Tibial nerve (tissue), 4 donors: ENCODE data around the gene CADPS.

Experiments used
- CTCF ChIP-seq, 5 experiments: fragments of 200-600 bp in 3 of 5; fragments of 450-650 bp in 2 of 5; sonication (generic) in 3 of 5; IDR thresholded peaks; one replicate each; pipeline ENCODE4 v1.5.1; 2016 to 2019; ENCODE audit warnings: antibody characterized with exemption in 5 of 5, mild to moderate bottlenecking in 3 of 5, moderate library complexity in 2 of 5
- EP300 ChIP-seq, 2 donors: sonication (generic); formaldehyde crosslinking; IDR thresholded peaks; one replicate each; pipeline ENCODE4 v1.6.1; 2017; ENCODE audit warnings: antibody characterized with exemption in 2 of 2, mild to moderate bottlenecking in 1 of 2
- POLR2A ChIP-seq, 2 donors: fragments of 450-650 bp; IDR thresholded peaks; one replicate each; pipeline ENCODE4 v1.6.1; 2017; ENCODE audit warnings: antibody characterized with exemption in 2 of 2, mild to moderate bottlenecking in 2 of 2, moderate library complexity in 2 of 2

- TF ChIP-seq CTCF (IDR thresholded peaks at IDR 0.05) (no peak), POLR2A (IDR thresholded peaks at IDR 0.05) (no peak), EP300 (IDR thresholded peaks at IDR 0.05) (no peak)
Observed at GRCh38 chr3:62811119-62811518, 64.1 kb downstream of the CADPS start.
